Pancreas (tissue), 10 donors: Measurements from ENCODE around the gene SEC63. TPM values are rescaled to one million over a fixed set of nuclear protein-coding genes. Genes with fewer than 3 reads are reported as not detected.

Experiments
- ATAC-seq, 4 donors: fragments of 200-7000 bp; cut with Tn5 transposase; one replicate each; pipeline versions ENCODE4 v1.8.0 to v1.9.1; 2020; ENCODE audit warnings: mild to moderate bottlenecking in 4 of 4, moderate library complexity in 4 of 4
- DNase-seq, 6 donors: peaks; one replicate each; pipeline ENCODE4 v3.0.0-alpha.2; 2020
- FAIRE-seq: peaks from 2 replicates; lab custom pipeline; 2012; peaks lifted over from hg19 to GRCh38; lab: Jason Lieb, UNC
- H3K27ac ChIP-seq, 4 donors: fragments of 200-600 bp; sonication (generic); 1 replicate in 3 of 4; 2 replicates in 1 of 4; pipeline versions ENCODE4 v1.5.0 to v1.8.0; 2020
- H3K27me3 ChIP-seq, 4 donors: fragments of 200-600 bp; one replicate each; pipeline ENCODE4 v1.8.0; 2021
- H3K36me3 ChIP-seq, 3 donors: fragments of 200-600 bp; sonication (generic) in 1 of 3; one replicate each; pipeline versions ENCODE4 v1.5.0 to v1.8.0; 2020 to 2021
- H3K4me1 ChIP-seq, 3 donors: fragments of 200-600 bp; one replicate each; pipeline ENCODE4 v1.8.0; 2021
- H3K4me3 ChIP-seq, 4 donors: fragments of 200-600 bp; sonication (generic) in 2 of 4; one replicate each; pipeline versions ENCODE4 v1.5.0 to v1.8.0; 2020 to 2021
- H3K9me3 ChIP-seq, 4 donors: fragments of 200-600 bp; one replicate each; pipeline ENCODE4 v1.8.0; 2021
- CTCF ChIP-seq, 4 donors: fragments of 200-600 bp; sonication (generic) in 3 of 4; IDR thresholded peaks; one replicate each; pipeline versions ENCODE4 v1.5.0 to v1.8.0; 2021; ENCODE audit warnings: antibody characterized with exemption in 4 of 4
- WGBS, 2 donors: extraction: QIAGEN DNeasy Blood & Tissue Kit; methylation state at CpG; one replicate each; pipeline ENCODE4 v1.1.7; 2013; 5-methylcytosine and 5-hydroxymethylcytosine counted together
- intact Hi-C, 3 donors: fragments of 100-400 bp; cut with DNase I; formaldehyde crosslinking; loops; one replicate each; pipeline versions ENCODE4 v1.11.1 to v1.14.2; 2022
- polyA plus RNA-seq, 2 donors: library from polyadenylated mRNA; stranded (reverse); fragments of 200-250 nt; gene quantifications; one replicate each; pipeline ENCODE4 v1.2.3, GENCODE V29; 2013
- total RNA-seq, 6 donors: library from RNA; stranded (reverse); fragmentation: NEBNext Ultra II Directional in 4 of 6; extraction: Animal tissue kit (Norgen Biotek cat#: 25700) in 4 of 6; gene quantifications; one replicate each; pipeline versions ENCODE4 v1.2.1 to v1.2.4, GENCODE V29; 2021 to 2023
- donor health status: healthy with polysubstance abuse.
- donor health status: DM: no; HTN: no; CAD: no; lungs with moderate emphysema.
- donor health status: DM: no; HTN: no; CAD: no.
- donor health status: control.
- donor health status: control.
- donor health status: Bipolar disorder and iron deficiency.
- donor health status: DM: yes; HTN: yes; CAD: no.
- donor health status: DM: no; HTN: no; CAD: no.
- donor health status: DM: no; HTN: no; CAD: no.
- donor health status: DM: yes; HTN: yes; CAD: no.

SEC63 gene, protein sequence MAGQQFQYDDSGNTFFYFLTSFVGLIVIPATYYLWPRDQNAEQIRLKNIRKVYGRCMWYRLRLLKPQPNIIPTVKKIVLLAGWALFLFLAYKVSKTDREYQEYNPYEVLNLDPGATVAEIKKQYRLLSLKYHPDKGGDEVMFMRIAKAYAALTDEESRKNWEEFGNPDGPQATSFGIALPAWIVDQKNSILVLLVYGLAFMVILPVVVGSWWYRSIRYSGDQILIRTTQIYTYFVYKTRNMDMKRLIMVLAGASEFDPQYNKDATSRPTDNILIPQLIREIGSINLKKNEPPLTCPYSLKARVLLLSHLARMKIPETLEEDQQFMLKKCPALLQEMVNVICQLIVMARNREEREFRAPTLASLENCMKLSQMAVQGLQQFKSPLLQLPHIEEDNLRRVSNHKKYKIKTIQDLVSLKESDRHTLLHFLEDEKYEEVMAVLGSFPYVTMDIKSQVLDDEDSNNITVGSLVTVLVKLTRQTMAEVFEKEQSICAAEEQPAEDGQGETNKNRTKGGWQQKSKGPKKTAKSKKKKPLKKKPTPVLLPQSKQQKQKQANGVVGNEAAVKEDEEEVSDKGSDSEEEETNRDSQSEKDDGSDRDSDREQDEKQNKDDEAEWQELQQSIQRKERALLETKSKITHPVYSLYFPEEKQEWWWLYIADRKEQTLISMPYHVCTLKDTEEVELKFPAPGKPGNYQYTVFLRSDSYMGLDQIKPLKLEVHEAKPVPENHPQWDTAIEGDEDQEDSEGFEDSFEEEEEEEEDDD
- 100 to 1,000 TPM in 5 of 6 donors, 10 to 100 TPM in 1; 98.5 to 146 (median 116) TPM for total RNA-seq
- 10 to 100 TPM; 34.4 to 48.7 TPM for polyA plus RNA-seq

GRCh38 chr6:107957909-107958688, at the start of gene SEC63:
SEC63 (minus strand) TSS chr6:107958208; CDS start chr6:107958009, 199 bp downstream.
- Histone ChIP-seq H3K4me3 (peak within 1 kb of the TSS; percentile 53 to 97 (median 90)), H3K36me3 (no peaks in the 10 kb centered on the region), H3K9me3 (no peaks in the 10 kb centered on the region), H3K4me1 (peaks cover 0 to 14% (median 0%) of the 10 kb centered on the region in 3 donors), H3K27me3 (no peaks in the 10 kb centered on the region), H3K27ac (peak within 1 kb of the TSS; percentile 69 to 91 (median 86))
- peak; percentile 92 to 98 (median 94) for ATAC-seq
- no peak for FAIRE-seq
- intact Hi-C loops, result no loop called here
- peak; percentile 98 to 99 (median 98) for DNase-seq
- TF ChIP-seq CTCF (IDR thresholded peaks at IDR 0.05), result no peak
- 0 to 1% methylated on average over 58 to 69 of the region's 69 CpGs for WGBS, 2 donors

GRCh38 chr6:108005961-108006360, 48.0 kb upstream of the SEC63 start:
- ATAC-seq (no peak), DNase-seq (no peak), FAIRE-seq (no peak)
- intact Hi-C loops, result no loop called here
- TF ChIP-seq CTCF (IDR thresholded peaks at IDR 0.05), result no peak
- no peaks in the 10 kb centered on the region for H3K9me3 ChIP-seq
- WGBS, 2 donors, result 50 to 71% methylated on average over 3 of the region's 3 CpGs
- H3K36me3 ChIP-seq, result no peaks in the 10 kb centered on the region
- H3K27me3 ChIP-seq, result no peaks in the 10 kb centered on the region
- no peak overlapping the region for H3K27ac ChIP-seq
- peaks cover 9 to 19% (median 18%) of the 10 kb centered on the region in 3 donors for H3K4me1 ChIP-seq
- no peak overlapping the region for H3K4me3 ChIP-seq

DNA sequence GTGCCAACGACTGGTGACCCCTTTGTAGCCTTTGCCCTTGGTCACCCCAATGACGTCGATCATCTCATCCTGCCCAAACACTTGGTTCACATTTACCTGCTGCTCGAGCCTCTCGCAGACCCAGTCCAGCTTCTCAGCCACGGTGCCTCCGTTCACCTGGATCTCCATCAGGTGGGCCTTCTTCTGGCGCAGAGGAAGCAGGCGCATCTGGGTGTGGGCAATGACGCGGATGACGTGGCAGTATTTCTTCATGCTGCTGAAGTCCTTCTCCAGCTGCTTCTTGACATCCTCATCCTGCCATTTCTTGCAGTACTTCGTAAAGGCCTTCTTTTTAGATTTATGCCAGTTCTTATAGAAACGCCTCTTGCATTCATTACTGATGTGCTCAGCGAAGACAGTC, 46.9 kb upstream of the SEC63 start:
- Histone ChIP-seq H3K36me3 (no peaks in the 10 kb centered on the region), H3K27me3 (no peaks in the 10 kb centered on the region), H3K27ac (no peak overlapping the region), H3K4me1 (peaks cover 9 to 19% (median 18%) of the 10 kb centered on the region in 3 donors), H3K4me3 (no peak overlapping the region), H3K9me3 (no peaks in the 10 kb centered on the region)
- no peak for DNase-seq
- intact Hi-C loops, result no loop called here
- no peak for ATAC-seq
- TF ChIP-seq CTCF (IDR thresholded peaks at IDR 0.05), result no peak
- FAIRE-seq, result no peak
- 94 to 95% methylated on average over 15 of the region's 15 CpGs for WGBS, 2 donors

- ATAC-seq, result peak; percentile 84 to 93 (median 86)
- Histone ChIP-seq H3K4me1 (peaks cover 9 to 19% (median 18%) of the 10 kb centered on the region in 3 donors), H3K9me3 (no peaks in the 10 kb centered on the region)
These were observed 44.6 kb upstream of the SEC63 start for GRCh38 chr6:108002365-108003221.

More at GRCh38 chr6:108002365-108003221, 44.6 kb upstream of the SEC63 start:
- 9% methylated on average over 9 of the region's 9 CpGs for WGBS, 2 donors
- Histone ChIP-seq H3K27ac (peak overlapping the region; percentile 67 to 91 (median 80)), H3K4me3 (no peak overlapping the region), H3K36me3 (no peaks in the 10 kb centered on the region), H3K27me3 (no peaks in the 10 kb centered on the region)
- no peak for TF ChIP-seq CTCF (IDR thresholded peaks at IDR 0.05)
- FAIRE-seq (peak; percentile 72), DNase-seq (peak in 4 of 6 donors; percentile 41 to 51 (median 48))
- intact Hi-C loops, result no loop called here
